ENCODE results near the gene CKMT2.
A peak's percentile ranks its signal among the peaks of the same experiment; 100 is the strongest.

Gene CKMT2

GRCh38 chr5:81233080-81233634, at the start of gene CKMT2:
Gene CKMT2, plus strand, starts transcription at chr5:81233322. Its CDS starts 17,811 bp downstream, at chr5:81251133.
- peak; percentile 35 for DNase-seq

DNA sequence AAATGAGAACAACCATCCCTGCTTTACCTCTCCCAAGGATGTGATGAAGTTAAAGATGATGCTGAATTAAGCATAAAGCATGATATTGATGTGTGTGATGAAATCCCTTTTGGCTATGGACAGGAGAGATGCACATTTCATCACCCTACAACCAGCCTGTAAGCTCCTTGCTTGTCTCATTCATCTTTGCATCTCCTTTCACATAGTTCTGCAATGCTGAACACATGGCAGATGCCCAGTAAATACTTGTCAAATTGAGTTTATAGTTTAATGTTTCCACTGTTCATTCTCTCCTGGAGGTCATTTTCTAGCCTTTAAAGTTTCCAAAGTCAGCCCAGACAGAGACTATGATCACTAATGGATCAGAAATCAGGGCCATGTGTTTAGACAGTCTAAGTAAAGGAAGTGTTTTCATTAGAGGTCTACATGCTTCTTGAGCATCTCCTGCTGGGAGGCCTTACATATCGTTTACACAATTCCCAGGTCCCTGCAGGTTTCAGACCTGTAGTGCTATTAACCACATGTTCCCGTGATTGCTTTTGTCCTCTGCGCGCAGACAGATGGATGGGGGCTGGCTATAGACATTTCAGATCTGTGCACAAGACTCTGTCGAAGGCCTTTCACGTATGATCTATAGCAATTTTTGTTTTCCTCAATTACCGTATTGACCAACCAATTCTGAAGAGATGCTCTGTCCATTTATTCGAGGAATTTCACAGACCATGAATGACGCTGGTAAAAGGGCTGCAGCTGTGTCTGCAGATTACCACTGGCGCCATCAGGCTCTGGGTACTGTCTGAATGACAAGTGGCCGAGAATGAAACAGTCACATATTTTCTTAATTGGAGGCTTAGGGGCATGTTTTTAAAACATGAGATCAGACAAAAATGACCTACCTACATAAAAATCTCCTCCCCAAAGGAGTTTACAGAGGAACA, 49.0 kb upstream of the CKMT2 start:
- no peak for DNase-seq

DNA sequence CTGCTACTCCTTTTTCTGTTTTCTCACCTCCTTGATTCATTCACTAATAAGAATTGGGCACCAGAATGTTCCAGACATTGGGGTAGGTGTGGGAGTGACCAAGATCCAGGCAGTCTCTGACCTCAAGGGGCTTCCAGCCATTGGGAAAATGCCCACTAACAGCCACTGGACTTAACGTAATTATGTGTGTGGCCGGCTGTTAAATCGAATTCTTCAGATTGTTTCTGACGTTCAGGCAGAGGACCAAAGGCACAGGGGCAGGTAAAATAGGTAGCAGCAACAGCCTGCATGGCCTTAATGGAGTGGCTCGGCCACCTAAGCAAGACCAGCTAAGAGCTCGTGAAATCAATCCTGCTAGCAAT, 48.4 kb upstream of the CKMT2 start:
- no peak for DNase-seq

- DNase-seq: no peak
Observed at GRCh38 chr5:81187885-81188284, 45.2 kb upstream of the CKMT2 start.

- no peak for DNase-seq
Observed at GRCh38 chr5:81188962-81189361, 44.2 kb upstream of the CKMT2 start.

- no peak for DNase-seq
Observed at GRCh38 chr5:81189875-81190498, 43.1 kb upstream of the CKMT2 start.

GRCh38 chr5:81191726-81192372, 41.3 kb upstream of the CKMT2 start:
- DNase-seq: no peak

- DNase-seq: no peak
Observed at GRCh38 chr5:81192373-81192750, 40.8 kb upstream of the CKMT2 start.

DNA sequence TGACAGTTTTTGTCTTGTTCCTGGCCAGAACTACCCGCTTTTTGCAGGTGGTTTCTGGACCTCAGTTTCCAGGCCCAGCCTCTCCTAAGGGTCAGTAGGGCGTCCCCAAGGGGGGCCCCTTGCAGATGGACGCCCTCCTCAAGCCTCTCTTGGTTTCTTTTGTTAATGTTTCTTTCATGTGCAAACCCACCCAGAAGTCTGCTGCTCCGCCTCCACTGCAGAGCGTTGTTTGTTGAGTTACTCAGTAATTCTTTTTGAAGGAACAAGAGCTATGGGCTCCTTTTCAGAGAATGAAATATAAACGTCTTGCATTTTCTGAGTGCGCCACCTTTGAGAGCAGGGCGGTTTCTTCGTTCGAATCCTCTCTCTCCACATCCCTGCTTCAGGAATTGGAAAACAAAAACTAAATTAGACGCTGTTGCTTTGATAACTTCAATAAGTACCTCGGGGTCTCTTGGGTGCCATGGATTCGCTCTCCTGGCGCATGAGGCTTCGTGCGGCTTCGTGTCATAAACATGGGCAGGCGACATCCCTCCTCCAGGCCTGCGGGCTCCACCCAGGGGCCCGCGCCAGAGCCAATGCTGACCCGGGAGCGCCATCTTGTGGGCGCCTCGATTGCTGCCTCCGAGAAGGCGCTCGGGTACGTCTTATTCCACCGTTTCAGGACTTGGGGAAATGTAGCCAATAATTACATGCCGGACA, 38.3 kb upstream of the CKMT2 start:
- DNase-seq: peak; percentile 84

DNA sequence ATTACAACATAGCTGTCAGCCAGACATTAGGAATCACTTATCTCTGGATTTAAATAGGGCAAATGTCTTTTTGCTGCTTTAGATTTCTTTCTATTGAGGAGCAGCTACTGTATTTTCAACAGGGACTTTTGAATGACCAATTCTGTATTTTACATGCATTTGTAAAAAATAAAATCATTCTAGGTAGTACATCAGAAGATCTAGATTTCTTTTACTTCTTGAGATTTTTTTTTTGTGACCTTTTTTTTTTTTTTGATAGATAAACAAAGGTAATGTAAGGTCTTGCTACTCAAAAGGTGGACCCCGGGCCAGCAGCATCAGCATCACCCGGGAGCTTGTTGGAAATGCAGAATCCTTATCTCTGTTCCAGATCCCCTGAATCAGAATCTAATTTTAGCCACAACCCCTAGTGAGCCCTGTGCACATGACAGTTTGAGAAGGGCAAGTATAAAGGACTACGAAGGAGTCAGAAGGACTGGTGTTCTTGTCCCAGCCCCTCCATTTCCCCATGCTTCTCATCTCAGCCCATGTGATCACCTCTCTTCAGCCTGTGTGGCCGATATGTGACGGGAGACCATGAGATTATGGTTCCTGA, 37.7 kb upstream of the CKMT2 start:
- DNase-seq: no peak

- no peak for DNase-seq
Observed at GRCh38 chr5:81202655-81203054, 30.5 kb upstream of the CKMT2 start.

DNA sequence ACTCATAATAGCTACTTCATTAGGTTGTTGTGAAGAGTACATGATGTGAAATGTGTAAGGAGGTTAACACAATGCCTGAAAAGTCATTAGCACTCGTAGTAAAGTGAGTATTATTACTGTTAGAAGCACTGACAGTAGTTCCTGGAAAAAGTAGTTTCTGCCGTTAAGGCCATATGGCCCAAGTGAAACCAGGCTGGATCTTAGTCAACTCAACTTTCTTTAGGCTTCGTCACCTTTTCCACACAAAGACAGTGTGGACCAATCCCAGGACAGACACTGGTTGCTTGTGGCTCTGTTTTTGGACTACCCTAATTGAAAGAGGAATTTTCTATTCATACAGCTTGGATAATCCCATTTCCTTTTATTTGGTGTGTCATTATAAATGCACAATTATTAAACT, 29.4 kb upstream of the CKMT2 start:
- no peak for DNase-seq

DNA sequence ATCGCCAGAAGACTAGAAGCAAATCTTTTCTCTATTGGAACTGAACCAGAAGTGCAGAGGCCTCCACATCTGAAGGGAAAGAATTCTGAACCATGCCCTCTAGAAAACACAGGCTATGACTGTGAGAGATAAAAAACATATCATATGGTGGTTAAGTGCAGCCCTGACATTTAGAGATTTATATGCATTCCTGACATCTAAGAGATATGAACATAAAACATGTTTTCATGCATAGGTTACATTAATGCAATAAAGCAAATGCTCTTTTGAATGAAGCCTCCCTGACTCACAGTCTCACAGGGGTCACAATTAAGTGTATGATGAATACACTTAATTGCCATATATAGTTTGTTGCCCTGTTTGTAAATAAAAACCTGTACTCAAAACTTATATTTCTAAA, 28.9 kb upstream of the CKMT2 start:
- no peak for DNase-seq

DNA sequence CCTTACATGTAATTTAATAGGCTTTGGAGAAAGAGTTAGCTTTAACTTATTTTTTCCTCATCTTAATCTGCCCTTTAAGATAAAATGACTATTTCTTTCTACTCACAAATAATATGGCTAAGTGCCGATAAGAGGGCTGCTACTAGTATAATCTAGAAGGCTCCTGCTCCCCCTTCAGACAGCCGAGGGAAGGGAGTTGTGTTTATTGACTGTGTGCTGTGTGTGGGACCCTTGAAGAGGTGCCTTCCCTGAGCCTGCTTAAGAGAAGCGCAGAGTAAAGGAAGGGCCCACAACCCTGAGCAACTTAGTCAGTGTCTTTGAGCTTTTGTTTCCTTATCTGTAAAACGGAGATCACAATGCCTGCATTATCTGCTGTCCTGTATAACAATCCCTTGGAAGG, 28.1 kb upstream of the CKMT2 start:
- DNase-seq: no peak

- no peak for DNase-seq
Observed at GRCh38 chr5:81207009-81207408, 26.1 kb upstream of the CKMT2 start.

DNA sequence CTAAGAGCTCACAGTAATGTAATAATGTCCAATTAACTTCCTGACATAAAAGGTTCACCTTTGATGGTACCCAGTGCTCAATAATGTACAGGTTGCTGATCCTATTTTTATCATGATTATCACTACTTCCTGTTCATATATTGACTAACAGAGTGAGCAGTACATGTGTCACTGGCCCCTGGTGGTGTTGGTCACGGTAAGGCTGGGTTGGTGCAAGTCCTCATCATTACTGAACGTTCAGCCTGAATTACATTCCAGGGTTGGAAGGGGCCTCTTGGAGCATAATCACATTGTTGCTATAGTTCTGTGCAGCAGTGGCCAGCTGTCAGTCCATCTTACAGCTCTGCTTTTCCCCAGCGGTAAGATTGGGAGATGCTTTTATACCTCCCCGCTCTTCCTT, 24.2 kb upstream of the CKMT2 start:
- no peak for DNase-seq

DNA sequence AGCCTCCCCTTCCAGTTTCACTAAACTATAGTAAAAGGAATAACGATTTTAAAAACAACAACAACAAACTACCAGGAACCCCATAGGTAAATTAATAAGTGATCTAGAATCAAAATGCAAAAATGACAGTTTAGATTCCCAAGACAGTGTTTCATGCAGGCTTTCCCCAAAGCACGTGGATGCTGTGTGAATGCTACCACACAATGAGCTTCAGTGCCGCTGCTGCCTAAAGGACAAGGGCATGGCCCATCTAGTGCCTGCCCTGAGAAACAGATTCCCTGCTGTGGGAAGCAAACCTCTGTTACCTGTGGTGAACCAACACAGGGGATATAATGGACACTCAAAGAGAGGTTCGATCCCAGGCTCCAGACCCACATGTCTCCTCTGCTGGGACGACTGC, 23.7 kb upstream of the CKMT2 start:
- DNase-seq: no peak

DNA sequence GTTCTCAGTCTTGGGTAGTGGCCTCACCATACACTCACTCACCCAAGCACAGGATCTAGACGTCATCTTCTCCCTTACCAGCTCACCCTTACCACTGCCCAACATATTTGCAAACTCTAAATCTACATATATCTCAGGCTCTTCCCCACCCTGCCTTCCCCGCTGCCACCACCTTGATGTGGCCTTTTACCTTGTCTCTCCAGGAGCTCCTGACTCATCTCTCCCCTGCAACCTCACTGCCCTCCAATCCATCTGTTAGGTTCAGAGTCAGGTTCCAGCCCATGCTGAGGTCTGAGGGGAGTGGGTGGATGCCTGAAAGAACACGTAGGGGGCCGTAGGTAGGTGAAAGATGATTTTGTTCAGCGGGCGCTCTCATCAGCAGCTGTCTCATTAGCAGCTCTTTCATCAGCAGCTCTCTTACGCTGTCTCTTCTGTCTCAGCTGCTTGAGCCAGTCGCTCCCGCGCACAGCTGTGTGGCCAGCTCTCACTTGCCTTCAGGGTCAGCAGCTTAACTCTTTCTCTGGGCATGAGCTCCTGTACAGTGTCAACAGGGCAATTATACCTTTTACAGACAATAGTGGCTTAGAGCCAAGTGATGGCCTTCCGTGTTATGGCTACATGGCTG, 23.1 kb upstream of the CKMT2 start:
- DNase-seq: no peak

- no peak for DNase-seq
Observed at GRCh38 chr5:81212211-81212751, 20.8 kb upstream of the CKMT2 start.

GRCh38 chr5:81213070-81213469, 20.1 kb upstream of the CKMT2 start:
- DNase-seq: no peak

GRCh38 chr5:81214848-81215247, 18.3 kb upstream of the CKMT2 start:
- no peak for DNase-seq

DNA sequence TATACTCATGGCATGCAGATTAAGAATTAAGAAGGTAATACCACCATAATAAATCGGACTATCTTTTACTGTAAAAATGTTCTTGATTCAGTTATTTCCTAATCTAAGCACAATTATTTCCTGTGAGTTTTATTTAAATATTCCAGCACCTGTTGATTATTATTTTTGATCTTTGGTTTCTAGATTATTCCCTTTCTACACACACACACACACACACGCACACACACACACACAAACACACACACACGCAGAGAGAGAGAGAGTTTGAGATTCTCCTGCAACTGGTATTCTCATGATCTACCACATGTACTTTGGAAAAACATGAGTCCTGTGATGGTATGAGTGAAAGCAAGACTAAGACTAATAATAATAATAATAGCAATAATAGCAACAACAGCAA, 17.0 kb upstream of the CKMT2 start:
- DNase-seq: no peak
